GM12873 (cell line): Measurements from ENCODE around the gene GSKIP.

Experiments
- TF ChIP-seq, protein P1 (sequence below): IDR thresholded peaks from 2 replicates; pipeline ENCODE4 v1.5.1; 2012; ENCODE audit warnings: low read depth, mild to moderate bottlenecking, moderate library complexity, low read length, control low read depth; ENCODE audit not compliant: insufficient read depth; ENCODE audit errors: missing control alignments

GSKIP gene

DNA sequence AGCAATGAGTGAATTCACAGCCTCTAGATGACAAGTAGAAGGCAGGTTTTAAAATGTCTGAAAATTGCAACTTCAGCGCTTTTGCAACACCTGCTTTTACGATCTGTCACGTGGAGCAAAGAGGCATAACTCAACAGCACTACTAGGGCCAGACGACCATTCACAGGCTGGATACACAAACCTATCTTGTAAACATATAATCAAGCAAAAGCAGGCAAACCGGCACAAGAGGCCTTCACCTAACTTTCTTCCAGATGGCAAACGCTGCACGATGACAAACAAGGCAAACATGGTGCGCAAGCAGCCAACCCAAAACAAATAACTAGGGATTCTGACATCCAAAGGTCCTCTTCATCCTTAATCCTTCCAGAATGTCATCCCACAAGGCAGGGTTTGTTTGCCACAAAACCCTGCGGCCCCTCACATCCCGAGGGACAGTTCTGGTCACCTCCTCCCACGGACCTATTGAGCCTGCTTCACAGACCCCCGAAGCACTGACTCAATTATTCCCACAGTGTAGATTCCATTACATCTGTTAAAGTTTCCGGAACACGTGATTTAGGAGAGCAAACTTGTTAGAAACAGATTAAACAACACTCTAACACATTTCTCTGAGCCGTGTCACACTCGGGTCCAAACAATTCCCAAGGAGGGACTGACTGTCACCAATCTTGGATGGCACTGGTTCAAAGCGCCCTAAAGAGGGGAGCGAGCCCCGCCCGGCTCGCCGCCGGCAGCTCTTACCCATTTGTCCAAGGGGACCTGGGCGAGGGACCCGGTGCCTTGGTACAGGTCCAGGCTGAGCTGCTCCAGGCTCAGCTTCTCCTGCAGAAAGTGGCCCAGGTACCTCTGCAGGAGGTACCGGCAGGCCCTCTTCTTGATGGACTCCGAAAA lies 1.0 kb upstream of the GSKIP start:
- TF ChIP-seq, protein P1, sequence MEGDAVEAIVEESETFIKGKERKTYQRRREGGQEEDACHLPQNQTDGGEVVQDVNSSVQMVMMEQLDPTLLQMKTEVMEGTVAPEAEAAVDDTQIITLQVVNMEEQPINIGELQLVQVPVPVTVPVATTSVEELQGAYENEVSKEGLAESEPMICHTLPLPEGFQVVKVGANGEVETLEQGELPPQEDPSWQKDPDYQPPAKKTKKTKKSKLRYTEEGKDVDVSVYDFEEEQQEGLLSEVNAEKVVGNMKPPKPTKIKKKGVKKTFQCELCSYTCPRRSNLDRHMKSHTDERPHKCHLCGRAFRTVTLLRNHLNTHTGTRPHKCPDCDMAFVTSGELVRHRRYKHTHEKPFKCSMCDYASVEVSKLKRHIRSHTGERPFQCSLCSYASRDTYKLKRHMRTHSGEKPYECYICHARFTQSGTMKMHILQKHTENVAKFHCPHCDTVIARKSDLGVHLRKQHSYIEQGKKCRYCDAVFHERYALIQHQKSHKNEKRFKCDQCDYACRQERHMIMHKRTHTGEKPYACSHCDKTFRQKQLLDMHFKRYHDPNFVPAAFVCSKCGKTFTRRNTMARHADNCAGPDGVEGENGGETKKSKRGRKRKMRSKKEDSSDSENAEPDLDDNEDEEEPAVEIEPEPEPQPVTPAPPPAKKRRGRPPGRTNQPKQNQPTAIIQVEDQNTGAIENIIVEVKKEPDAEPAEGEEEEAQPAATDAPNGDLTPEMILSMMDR: no peak

GRCh38 chr14:96363751-96364336 lies 518 bp downstream of the GSKIP start:
- TF ChIP-seq, protein P1: no peak

DNA sequence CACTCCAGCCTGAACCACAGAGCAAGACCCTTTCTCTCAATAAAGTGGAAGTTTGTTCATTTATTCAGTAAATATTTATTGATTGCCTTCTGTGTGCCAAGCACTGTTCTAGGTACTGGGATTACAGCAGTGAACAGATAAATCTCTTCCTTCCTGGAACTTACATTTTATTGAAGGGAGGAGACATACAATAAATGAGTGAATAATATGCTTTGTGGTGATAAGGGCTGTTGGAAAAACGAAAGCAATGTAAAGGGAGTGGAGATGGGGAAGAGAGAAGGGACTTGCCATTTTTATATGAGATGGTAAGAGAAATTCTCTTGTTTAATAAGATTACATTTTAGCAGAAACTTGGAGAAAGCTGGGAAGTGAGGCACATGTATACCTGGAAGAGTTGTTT lies 1.6 kb downstream of the GSKIP start:
- TF ChIP-seq, protein P1: no peak

GRCh38 chr14:96368534-96368933 lies 5.2 kb downstream of the GSKIP start:
- TF ChIP-seq, protein P1: no peak

- TF ChIP-seq, protein P1: no peak
Observed at GRCh38 chr14:96370528-96370927, 7.2 kb downstream of the GSKIP start.

DNA sequence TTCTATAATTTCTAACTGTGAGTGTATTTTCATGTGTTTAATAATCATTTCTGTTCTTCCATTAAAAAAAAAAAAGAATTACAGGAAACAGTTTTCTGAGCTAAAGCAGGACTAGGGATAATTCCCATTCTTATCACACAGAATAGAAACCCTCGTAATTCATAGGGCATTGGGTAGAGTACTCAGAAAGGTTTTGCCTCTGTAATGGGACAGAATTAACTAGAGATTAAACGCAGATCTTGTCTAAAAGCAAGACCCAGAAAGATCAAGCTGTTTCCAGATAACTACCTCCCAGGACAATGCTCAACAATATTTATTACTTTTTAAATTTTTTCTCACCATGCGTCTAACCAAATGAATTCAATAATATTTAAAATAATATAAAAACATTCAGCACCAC lies 10.2 kb downstream of the GSKIP start:
- TF ChIP-seq, protein P1: no peak

GRCh38 chr14:96376093-96376492 lies 12.8 kb downstream of the GSKIP start:
- TF ChIP-seq, protein P1: no peak
